Natural killer cell (primary cell): ENCODE data around the gene TRAF7. TPM values are rescaled to one million over a fixed set of nuclear protein-coding genes. Genes with fewer than 3 reads are reported as not detected.

Experiments used
- ATAC-seq, 3 donors: fragments of 150-1000 bp in 2 of 3; fragments of 200-7000 bp in 1 of 3; cut with Tn5 transposase; 1 replicate in 1 of 3; 2 replicates in 2 of 3; pipeline ENCODE4 v1.10.0; 2021; ENCODE audit warnings: mild to moderate bottlenecking in 2 of 3, moderate library complexity in 2 of 3
- DNase-seq, 2 donors: peaks; one replicate each; pipeline versions ENCODE4 v3.0.0 to v3.0.0-alpha.2; 2013 to 2021; ENCODE audit warnings: mixed read lengths in 1 of 2
- H3K27ac ChIP-seq: one replicate; pipeline ENCODE4 v1.5.1; 2013; ENCODE audit warnings: mild to moderate bottlenecking, low read length
- H3K27me3 ChIP-seq: one replicate; pipeline ENCODE4 v1.6.1; 2013; ENCODE audit warnings: low read length; ENCODE audit not compliant: control insufficient read depth, insufficient read depth
- H3K36me3 ChIP-seq: one replicate; pipeline ENCODE4 v1.6.1; 2013; ENCODE audit warnings: low read length; ENCODE audit not compliant: control insufficient read depth, insufficient read depth
- H3K4me1 ChIP-seq: one replicate; pipeline ENCODE4 v1.6.1; 2013; ENCODE audit warnings: low read length; ENCODE audit not compliant: control insufficient read depth, insufficient read depth
- H3K4me3 ChIP-seq: one replicate; pipeline ENCODE4 v1.5.1; 2013; ENCODE audit warnings: low read length
- H3K9me3 ChIP-seq: one replicate; pipeline ENCODE4 v1.6.1; 2013; ENCODE audit warnings: low read length; ENCODE audit not compliant: control insufficient read depth, insufficient read depth
- H3K27ac Mint-ChIP-seq, 2 donors: one replicate each; pipeline ENCODE4 v1.8.0; 2022; ENCODE audit warnings: mild to moderate bottlenecking in 2 of 2, mixed read lengths in 2 of 2, moderate library complexity in 1 of 2
- H3K27me3 Mint-ChIP-seq, 2 donors: one replicate each; pipeline ENCODE4 v1.8.0; 2022; ENCODE audit warnings: low read depth in 2 of 2, mixed read lengths in 2 of 2
- H3K36me3 Mint-ChIP-seq: one replicate; pipeline ENCODE4 v1.8.0; 2022; ENCODE audit warnings: mixed read lengths
- H3K4me1 Mint-ChIP-seq, 2 donors: one replicate each; pipeline ENCODE4 v1.8.0; 2022; ENCODE audit warnings: mixed read lengths in 2 of 2
- H3K4me3 Mint-ChIP-seq: one replicate; pipeline ENCODE4 v1.8.0; 2022; ENCODE audit warnings: mild to moderate bottlenecking, moderate library complexity, mixed read lengths
- H3K9me3 Mint-ChIP-seq, 2 donors: one replicate each; pipeline ENCODE4 v1.8.0; 2022; ENCODE audit warnings: mixed read lengths in 2 of 2
- WGBS: methylation state at CpG from one replicate; pipeline ENCODE4 v1.1.7; 2013; ENCODE audit warnings: missing lambda C conversion rate; ENCODE audit not compliant: insufficient coverage; 5-methylcytosine and 5-hydroxymethylcytosine counted together
- intact Hi-C: fragments of 100-400 bp; cut with micrococcal nuclease; formaldehyde crosslinking; loops from one replicate; pipeline ENCODE4 v1.14.2; 2022
- total RNA-seq, 4 donors: library from RNA; stranded (reverse); fragments of 120-200 nt in 1 of 4; gene quantifications; one replicate each; pipeline versions ENCODE4 v1.2.3 to v1.2.4, GENCODE V29; 2013 to 2022
- TF ChIP-seq, protein P1 (sequence below): fragments of 200-600 bp; IDR thresholded peaks from one replicate; pipeline ENCODE4 v1.8.0; 2022; ENCODE audit warnings: antibody characterized with exemption

Gene TRAF7
- total RNA-seq, 3 donors from 2014 or later (not counting 1 experiment from before 2014, with no cell fraction given), result 29.3 to 39.1 (median 37.3) TPM

- Histone ChIP-seq H3K27me3 (no peaks in the 10 kb centered on the region), H3K4me1 (peaks cover 25% of the 10 kb centered on the region), H3K27ac (no peak overlapping the region), H3K9me3 (no peaks in the 10 kb centered on the region), H3K4me3 (no peak overlapping the region), H3K36me3 (peaks cover 9% of the 10 kb centered on the region)
- no peaks in the 10 kb centered on the region for H3K27me3 Mint-ChIP-seq
- H3K4me1 Mint-ChIP-seq, result peaks cover 6 to 26% of the 10 kb centered on the region in 2 donors
- DNase-seq, result no peak
- ATAC-seq, result no peak
- H3K9me3 Mint-ChIP-seq, result no peaks in the 10 kb centered on the region
- no peaks in the 10 kb centered on the region for H3K36me3 Mint-ChIP-seq
- intact Hi-C loops, result no loop called here
- peak overlapping the region in 1 of 2 donors; percentile 30 for H3K27ac Mint-ChIP-seq
- no peak overlapping the region for H3K4me3 Mint-ChIP-seq
- 96% methylated on average over 10 of the region's 10 CpGs for WGBS
- TF ChIP-seq, protein P1, sequence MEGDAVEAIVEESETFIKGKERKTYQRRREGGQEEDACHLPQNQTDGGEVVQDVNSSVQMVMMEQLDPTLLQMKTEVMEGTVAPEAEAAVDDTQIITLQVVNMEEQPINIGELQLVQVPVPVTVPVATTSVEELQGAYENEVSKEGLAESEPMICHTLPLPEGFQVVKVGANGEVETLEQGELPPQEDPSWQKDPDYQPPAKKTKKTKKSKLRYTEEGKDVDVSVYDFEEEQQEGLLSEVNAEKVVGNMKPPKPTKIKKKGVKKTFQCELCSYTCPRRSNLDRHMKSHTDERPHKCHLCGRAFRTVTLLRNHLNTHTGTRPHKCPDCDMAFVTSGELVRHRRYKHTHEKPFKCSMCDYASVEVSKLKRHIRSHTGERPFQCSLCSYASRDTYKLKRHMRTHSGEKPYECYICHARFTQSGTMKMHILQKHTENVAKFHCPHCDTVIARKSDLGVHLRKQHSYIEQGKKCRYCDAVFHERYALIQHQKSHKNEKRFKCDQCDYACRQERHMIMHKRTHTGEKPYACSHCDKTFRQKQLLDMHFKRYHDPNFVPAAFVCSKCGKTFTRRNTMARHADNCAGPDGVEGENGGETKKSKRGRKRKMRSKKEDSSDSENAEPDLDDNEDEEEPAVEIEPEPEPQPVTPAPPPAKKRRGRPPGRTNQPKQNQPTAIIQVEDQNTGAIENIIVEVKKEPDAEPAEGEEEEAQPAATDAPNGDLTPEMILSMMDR, result no peak
Measured at GRCh38 chr16:2161911-2162310, 6.3 kb downstream of the TRAF7 start.

DNA sequence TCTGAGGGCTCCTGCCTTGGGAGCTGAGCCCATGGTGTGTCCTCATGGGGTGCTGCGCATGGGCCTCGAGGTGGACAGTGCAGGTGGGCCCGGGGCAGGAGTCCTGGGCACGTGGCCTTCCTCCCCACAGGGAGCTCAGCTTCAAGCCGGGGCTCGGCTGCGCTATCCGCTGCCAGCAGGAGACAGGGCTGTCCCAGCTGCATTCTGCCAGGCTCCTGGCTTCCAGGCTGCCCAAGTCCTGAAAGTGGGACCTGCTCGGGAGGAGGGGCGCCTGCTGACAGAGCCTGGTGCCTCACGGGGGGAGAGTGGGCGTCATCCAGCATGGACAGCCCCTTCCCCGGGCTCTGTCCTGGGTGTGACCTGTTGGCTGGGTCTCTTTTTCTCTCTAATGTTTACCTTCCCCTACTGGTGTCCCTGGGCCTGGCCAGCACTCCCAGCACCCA, 7.1 kb downstream of the TRAF7 start:
- Histone ChIP-seq H3K27me3 (no peaks in the 10 kb centered on the region), H3K9me3 (no peaks in the 10 kb centered on the region), H3K4me1 (peaks cover 19% of the 10 kb centered on the region), H3K4me3 (no peak overlapping the region), H3K27ac (no peak overlapping the region), H3K36me3 (peaks cover 12% of the 10 kb centered on the region)
- Mint-ChIP-seq H3K9me3 (no peaks in the 10 kb centered on the region), H3K4me1 (peaks cover 0 to 18% of the 10 kb centered on the region in 2 donors), H3K4me3 (no peak overlapping the region), H3K27me3 (no peaks in the 10 kb centered on the region), H3K27ac (no peak overlapping the region), H3K36me3 (no peaks in the 10 kb centered on the region)
- intact Hi-C loops, result no loop called here
- 96% methylated on average over 13 of the region's 13 CpGs for WGBS
- TF ChIP-seq, protein P1, result no peak
- no peak for ATAC-seq
- DNase-seq, result no peak

GRCh38 chr16:2163211-2163881, 7.8 kb downstream of the TRAF7 start:
- TF ChIP-seq, protein P1, result no peak

More at GRCh38 chr16:2163211-2163881, 7.8 kb downstream of the TRAF7 start:
- H3K27me3 ChIP-seq, result no peaks in the 10 kb centered on the region
- no peak overlapping the region for H3K4me3 ChIP-seq
- H3K9me3 Mint-ChIP-seq, result no peaks in the 10 kb centered on the region
- H3K4me1 ChIP-seq, result peaks cover 13% of the 10 kb centered on the region
- no peaks in the 10 kb centered on the region for H3K9me3 ChIP-seq
- DNase-seq (peak in 1 of 2 donors; percentile 40), ATAC-seq (no peak)
- H3K4me1 Mint-ChIP-seq, result peaks cover 0 to 16% of the 10 kb centered on the region in 2 donors
- no peak overlapping the region for H3K27ac Mint-ChIP-seq
- H3K27ac ChIP-seq, result no peak overlapping the region
- intact Hi-C loops, result no loop called here
- no peak overlapping the region for H3K4me3 Mint-ChIP-seq
- peaks cover 15% of the 10 kb centered on the region for H3K36me3 ChIP-seq
- 95% methylated on average over 26 of the region's 26 CpGs for WGBS
- H3K36me3 Mint-ChIP-seq, result no peaks in the 10 kb centered on the region
- H3K27me3 Mint-ChIP-seq, result no peaks in the 10 kb centered on the region
